ENCODE measurements around the gene DBNDD1. TPM values are rescaled to one million over a fixed set of nuclear protein-coding genes. Genes with fewer than 3 reads are reported as not detected.

Gene DBNDD1
- total RNA-seq, 2 experiments from 2014 or later = 0.60 to 0.67 TPM

DNA sequence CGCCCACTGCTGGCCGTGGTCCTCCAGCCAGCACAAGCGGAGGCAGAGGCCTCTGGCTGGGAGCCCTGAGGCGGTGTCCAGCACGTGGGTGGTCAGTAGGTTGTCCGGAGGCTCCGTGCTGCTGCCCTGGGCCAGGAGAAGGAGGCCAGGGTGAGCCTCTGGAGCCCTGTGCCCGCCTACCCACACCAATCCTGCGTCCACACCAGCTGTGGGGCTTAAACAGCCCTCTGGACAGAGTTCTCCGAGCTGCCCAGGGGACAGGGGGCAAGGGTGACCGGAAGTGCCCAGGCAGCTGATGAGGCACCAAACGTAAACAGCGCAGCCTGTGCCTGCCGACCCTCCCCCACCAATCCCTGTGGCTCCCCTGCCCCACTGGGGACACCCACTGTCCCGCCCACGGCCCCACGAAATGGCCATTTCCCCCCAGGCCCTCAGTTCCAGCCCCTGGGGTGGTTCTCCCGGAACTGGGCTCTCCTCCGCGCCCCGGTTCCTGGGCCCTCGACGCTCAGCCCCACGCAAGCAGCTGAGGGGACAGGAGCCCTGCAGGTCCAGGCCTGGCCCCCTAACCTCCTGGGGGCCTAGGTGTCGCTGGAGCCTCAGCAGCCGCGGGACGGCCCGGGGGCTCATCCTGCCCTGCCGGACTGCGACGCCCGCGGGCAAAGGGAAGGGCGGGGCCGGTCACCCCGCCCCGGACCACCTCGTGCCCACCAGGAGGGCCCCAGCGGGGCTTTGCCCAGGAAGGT is 27.9 kb upstream of the DBNDD1 start:
- CTCF ChIA-PET = no interaction called here
- no peaks in the 10 kb centered on the region for H3K9me3 Mint-ChIP-seq
- peaks cover 8% of the 10 kb centered on the region for H3K4me1 Mint-ChIP-seq (ENCODE audit: low read depth)
- H3K36me3 Mint-ChIP-seq (ENCODE audit: low read depth) = peaks cover 7% of the 10 kb centered on the region
- no peak overlapping the region for H3K27ac Mint-ChIP-seq
- H3K4me3 Mint-ChIP-seq = no peak overlapping the region
- intact Hi-C loops (cut with micrococcal nuclease) = no loop called here
- peaks cover 9% of the 10 kb centered on the region for H3K27me3 Mint-ChIP-seq (ENCODE audit: low read depth)
- no peak for DNase-seq

DNA sequence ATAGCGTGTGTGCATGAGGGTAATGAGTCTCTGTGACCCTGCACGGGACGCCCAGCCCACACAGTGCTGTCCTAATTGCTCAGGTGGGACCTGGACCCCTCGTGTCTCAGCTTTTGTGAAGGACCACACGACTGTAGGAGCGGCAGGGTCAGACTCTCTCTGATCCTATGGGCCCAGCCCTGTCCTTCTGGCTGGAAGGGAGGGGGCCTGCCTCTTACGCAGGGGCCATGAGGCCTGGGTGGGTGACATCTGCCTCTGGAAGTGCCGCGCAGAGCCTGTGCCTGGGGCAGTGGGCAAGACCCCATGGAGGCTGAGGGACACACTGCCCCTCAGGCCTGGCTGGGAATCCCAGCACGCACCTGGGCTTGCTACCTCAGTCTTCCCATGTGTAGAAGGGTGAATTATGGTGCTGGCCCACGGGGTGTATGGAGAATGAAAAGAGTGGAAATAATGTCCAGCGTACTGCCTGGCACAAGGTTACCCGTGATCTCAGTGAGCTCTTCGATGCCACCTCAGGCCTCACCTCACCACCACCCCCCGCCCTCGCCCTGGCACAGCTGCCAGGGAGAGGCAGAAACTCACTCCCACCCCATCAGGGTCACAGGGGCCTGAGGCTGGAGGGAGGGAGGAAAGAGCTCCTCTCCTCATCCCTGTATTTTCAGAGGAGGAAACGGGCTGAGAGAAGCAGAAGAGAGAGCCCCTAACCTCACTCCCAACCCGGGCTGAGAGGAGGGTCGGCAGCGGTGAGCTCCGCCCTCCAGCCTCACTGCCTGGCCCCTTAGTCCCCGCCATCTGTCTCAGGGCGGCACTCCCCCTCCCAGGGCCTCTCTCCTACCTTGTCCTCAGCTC is 27.1 kb upstream of the DBNDD1 start:
- DNase-seq = no peak
- CTCF ChIA-PET = no interaction called here
- Mint-ChIP-seq H3K27ac (no peak overlapping the region), H3K9me3 (no peaks in the 10 kb centered on the region), H3K4me3 (no peak overlapping the region), H3K4me1 (ENCODE audit: low read depth) (peaks cover 8% of the 10 kb centered on the region), H3K27me3 (ENCODE audit: low read depth) (peaks cover 9% of the 10 kb centered on the region), H3K36me3 (ENCODE audit: low read depth) (peaks cover 7% of the 10 kb centered on the region)
- intact Hi-C loops (cut with micrococcal nuclease) = no loop called here

DNA sequence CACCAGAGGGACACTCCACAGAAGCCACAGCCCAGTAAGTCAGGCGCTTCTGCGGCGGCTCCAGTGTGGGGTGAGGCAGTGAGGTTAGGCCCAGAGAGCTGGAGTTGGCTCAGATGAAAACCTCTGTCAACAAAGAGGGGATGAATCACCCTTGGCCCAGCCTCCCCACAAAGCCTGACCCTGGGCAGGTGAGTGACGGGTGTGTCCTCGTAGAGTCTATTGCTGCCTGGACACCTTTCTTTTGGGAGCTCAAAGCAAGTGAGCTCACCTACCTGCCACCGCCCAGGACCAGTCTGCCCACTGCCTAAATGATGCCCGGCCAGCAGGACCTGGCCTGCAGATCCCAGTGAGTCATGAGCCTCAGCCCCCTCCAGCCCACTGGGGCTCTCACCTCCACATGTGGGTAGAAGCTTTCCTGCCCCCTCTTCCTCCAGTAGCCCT is 24.9 kb upstream of the DBNDD1 start:
- Mint-ChIP-seq H3K4me1 (ENCODE audit: low read depth) (peaks cover 8% of the 10 kb centered on the region), H3K9me3 (no peaks in the 10 kb centered on the region), H3K36me3 (ENCODE audit: low read depth) (peaks cover 11% of the 10 kb centered on the region), H3K27me3 (ENCODE audit: low read depth) (peaks cover 9% of the 10 kb centered on the region), H3K4me3 (no peak overlapping the region), H3K27ac (no peak overlapping the region)
- no peak for DNase-seq
- CTCF ChIA-PET = no interaction called here
- intact Hi-C loops (cut with micrococcal nuclease) = no loop called here

DNA sequence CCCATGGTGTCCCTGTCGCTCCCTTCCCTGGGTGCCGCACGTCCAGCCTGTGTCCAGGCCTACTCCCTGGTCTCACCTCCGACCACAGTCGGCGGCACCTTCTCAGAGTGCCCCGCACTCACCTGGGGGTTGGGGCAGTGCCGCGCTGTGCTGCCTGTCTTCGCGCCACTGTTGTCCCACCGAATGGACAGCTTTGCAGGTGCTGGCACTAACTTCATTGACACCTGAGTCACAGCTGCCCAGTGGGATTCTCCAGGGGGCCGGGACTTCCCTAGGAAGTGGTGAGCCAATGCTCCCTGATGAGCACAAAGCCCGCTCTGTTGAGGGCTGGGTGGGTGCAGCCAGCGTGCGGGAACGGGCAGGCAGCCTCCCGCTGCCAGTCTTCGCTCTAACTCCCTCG is 24.3 kb upstream of the DBNDD1 start:
- Mint-ChIP-seq H3K27me3 (ENCODE audit: low read depth) (peaks cover 9% of the 10 kb centered on the region), H3K27ac (no peak overlapping the region), H3K9me3 (no peaks in the 10 kb centered on the region), H3K4me3 (no peak overlapping the region), H3K4me1 (ENCODE audit: low read depth) (peaks cover 7% of the 10 kb centered on the region), H3K36me3 (ENCODE audit: low read depth) (peaks cover 11% of the 10 kb centered on the region)
- DNase-seq = no peak
- CTCF ChIA-PET = no interaction called here
- intact Hi-C loops (cut with micrococcal nuclease) = no loop called here

DNA sequence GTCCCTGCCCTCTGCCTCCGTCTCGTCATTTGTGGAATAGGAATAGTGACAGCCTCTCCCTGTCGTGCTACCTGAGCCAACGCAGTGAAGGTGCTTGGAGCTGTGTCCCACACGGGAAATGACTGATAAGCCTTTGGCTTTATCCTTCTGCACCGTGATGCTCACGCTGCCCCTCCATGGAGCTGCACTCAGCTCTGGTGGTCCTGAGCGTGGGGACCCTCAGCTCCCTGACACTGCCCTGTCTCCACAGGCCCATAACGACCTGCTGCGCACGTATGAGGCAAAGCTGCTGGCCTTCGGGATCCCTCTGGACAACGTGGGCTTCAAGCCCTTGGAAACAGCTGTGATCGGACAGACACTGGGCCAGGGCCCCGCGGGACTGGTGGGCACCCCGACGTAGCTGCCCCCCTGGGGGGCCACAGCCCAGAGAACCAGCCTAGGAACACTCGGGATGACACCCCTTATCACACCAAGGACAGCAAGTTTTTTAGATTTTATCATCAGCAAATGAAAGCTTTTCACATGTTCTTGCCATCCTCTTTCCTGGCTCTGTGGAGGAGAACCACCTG is 23.8 kb upstream of the DBNDD1 start:
- peaks cover 11% of the 10 kb centered on the region for H3K36me3 Mint-ChIP-seq (ENCODE audit: low read depth)
- no peak overlapping the region for H3K27ac Mint-ChIP-seq
- peaks cover 9% of the 10 kb centered on the region for H3K27me3 Mint-ChIP-seq (ENCODE audit: low read depth)
- H3K4me1 Mint-ChIP-seq (ENCODE audit: low read depth) = peaks cover 4% of the 10 kb centered on the region
- CTCF ChIA-PET = no interaction called here
- DNase-seq = no peak
- intact Hi-C loops (cut with micrococcal nuclease) = no loop called here
- no peaks in the 10 kb centered on the region for H3K9me3 Mint-ChIP-seq
- H3K4me3 Mint-ChIP-seq = no peak overlapping the region

DNA sequence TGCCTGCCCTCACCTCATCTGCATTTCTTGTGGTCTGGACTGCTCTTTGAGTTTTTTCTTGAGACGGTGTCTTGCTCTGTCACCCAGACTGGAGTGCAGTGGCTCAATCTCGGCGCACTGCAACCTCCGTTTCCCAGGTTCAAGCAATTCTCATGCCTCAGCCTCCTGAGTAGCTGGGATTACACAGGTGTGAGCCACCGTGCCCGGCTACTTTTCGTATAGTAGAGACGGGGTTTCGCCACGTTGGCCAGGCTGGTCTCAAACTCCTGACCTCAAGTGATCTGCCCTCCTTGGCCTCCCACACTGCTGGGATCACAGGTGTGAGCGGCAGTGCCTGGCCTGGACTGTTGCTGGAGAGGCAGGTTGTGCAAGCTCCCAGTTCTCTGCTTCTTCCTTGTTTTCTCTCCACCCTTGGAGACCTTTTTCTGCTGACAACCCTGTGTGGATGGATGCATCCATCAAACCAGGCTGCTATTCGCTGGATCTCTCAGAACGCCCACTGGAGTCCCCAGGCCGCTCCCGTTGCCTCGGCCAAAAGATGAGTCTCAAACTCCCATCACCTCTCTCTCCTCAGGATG is 22.7 kb upstream of the DBNDD1 start:
- Mint-ChIP-seq H3K36me3 (ENCODE audit: low read depth) (peaks cover 11% of the 10 kb centered on the region), H3K9me3 (no peaks in the 10 kb centered on the region), H3K4me1 (ENCODE audit: low read depth) (peaks cover 4% of the 10 kb centered on the region), H3K27me3 (ENCODE audit: low read depth) (peaks cover 9% of the 10 kb centered on the region), H3K4me3 (no peak overlapping the region), H3K27ac (no peak overlapping the region)
- DNase-seq = no peak
- CTCF ChIA-PET = no interaction called here
- intact Hi-C loops (cut with micrococcal nuclease) = no loop called here

DNA sequence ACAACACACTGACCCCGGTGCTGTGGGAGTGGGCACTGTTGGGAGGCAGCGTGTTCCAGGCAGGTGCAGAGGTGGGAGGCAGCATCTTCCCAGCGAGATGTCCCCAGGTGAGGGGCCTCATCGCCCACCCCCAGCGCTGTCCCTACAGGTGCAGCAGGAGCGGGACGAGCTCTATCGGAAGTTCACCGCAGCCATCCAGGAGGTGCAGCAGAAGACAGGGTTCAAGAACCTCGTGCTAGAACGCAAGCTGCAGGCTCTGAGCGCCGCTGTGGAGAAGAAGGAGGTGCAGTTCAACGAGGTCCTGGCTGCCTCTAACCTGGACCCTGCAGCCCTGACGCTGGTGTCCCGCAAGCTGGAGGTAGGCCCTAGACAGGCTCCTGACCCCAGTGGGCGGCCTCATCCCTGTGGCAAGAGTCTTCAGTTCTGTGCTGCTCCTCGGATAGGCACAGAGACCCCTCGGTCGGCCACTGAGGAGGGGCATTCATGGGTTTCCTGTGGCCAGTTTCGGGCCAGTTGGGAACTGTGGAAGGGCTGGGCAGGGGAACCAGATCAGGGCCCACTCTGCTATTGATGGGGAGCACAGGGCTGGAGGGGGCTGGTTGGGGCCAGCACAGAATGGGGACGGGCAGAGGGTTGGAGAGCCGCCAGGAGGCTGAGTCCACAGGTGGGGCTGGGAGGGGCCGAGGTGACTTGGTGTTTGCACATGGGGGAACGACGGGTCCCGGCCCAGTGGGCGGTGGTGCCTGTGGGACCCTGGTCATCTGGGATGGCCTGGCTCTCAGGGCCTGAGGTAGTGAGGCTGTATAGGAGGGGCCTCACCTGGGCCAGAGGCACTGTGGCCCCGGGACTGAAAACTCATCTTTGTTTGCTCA is 21.1 kb upstream of the DBNDD1 start:
- no peak for DNase-seq
- Mint-ChIP-seq H3K9me3 (no peaks in the 10 kb centered on the region), H3K27me3 (ENCODE audit: low read depth) (no peaks in the 10 kb centered on the region), H3K4me3 (no peak overlapping the region), H3K4me1 (ENCODE audit: low read depth) (no peaks in the 10 kb centered on the region), H3K27ac (no peak overlapping the region), H3K36me3 (ENCODE audit: low read depth) (peaks cover 11% of the 10 kb centered on the region)
- CTCF ChIA-PET = no interaction called here
- intact Hi-C loops (cut with micrococcal nuclease) = no loop called here

DNA sequence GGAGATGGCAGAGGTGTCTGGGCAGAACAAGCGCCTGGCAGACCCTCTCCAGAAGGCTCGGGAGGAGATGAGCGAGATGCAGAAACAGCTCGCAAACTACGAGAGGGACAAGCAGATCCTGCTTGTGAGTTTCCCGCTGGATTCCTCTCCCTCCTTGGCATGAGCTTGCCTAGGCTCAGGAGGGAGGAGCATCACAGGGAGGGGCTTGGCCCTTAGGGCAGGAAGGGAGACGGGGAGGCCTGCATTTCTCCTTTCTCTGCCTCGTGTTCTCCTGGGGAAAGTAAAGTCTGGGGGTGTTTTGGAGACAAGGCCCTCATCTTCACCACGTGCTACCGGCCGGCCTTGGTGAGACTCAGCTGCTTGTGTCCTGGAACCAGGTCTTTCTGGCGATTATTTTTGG is 18.0 kb upstream of the DBNDD1 start:
- intact Hi-C loops (cut with micrococcal nuclease) = no loop called here
- Mint-ChIP-seq H3K4me3 (no peak overlapping the region), H3K9me3 (no peaks in the 10 kb centered on the region), H3K36me3 (ENCODE audit: low read depth) (peaks cover 13% of the 10 kb centered on the region), H3K27ac (no peak overlapping the region), H3K4me1 (ENCODE audit: low read depth) (no peaks in the 10 kb centered on the region), H3K27me3 (ENCODE audit: low read depth) (no peaks in the 10 kb centered on the region)
- no peak for DNase-seq
- CTCF ChIA-PET = no interaction called here

DNA sequence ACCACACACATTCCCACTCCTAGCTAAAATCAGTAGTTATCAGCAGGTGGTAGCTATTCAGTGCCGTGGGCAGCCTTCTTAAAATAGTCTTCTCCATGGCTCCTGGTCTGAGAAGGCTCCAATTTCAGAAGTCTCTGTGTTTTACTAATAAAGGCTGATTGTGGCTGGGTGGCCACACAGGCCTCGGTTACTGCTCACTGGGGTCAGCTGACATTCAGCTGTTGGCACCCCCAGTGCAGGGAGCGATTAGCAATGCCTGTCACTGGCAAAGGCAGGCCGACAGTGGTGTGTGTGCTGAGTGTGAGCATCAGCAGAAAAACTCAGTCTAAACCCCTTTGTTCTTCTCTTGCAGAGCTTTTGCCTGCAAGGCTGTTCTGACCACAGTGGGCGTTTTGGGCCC is 16.6 kb upstream of the DBNDD1 start:
- CTCF ChIA-PET = interaction anchor here (0.8 kb wide), 1 partner anchor 10 kb away, joined by 3 read pairs; no protein-coding TSS in a partner anchor
- no peak for DNase-seq
- intact Hi-C loops (cut with micrococcal nuclease) = no loop called here
- H3K4me3 Mint-ChIP-seq = no peak overlapping the region
- H3K27me3 Mint-ChIP-seq (ENCODE audit: low read depth) = no peaks in the 10 kb centered on the region
- peaks cover 21% of the 10 kb centered on the region for H3K36me3 Mint-ChIP-seq (ENCODE audit: low read depth)
- H3K4me1 Mint-ChIP-seq (ENCODE audit: low read depth) = no peaks in the 10 kb centered on the region
- H3K27ac Mint-ChIP-seq = no peak overlapping the region
- peaks cover 5% of the 10 kb centered on the region for H3K9me3 Mint-ChIP-seq

DNA sequence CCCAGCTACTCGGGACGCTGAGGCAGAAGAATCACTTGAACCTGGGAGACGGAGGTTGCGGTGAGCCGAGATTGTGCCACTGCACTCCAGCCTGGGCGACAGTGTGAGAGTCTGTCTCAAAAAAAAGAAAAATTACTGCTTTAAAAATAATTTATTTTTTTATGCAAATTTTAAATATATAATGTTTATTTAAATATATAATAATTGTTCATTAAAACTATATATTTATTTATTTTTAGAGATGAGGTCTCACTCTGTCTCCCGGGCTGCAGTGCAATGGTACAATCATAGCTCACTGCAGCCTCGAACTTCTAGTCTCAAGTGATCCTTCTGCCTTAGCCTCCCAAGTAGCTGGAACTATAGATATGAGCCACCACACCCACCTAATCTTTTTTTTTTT is 15.2 kb upstream of the DBNDD1 start:
- H3K4me3 Mint-ChIP-seq = no peak overlapping the region
- DNase-seq = no peak
- CTCF ChIA-PET = interaction anchor here (0.7 kb wide), 1 partner anchor 19 kb away, joined by 3 read pairs; no protein-coding TSS in a partner anchor
- no peaks in the 10 kb centered on the region for H3K27me3 Mint-ChIP-seq (ENCODE audit: low read depth)
- H3K27ac Mint-ChIP-seq = no peak overlapping the region
- intact Hi-C loops (cut with micrococcal nuclease) = no loop called here
- no peaks in the 10 kb centered on the region for H3K4me1 Mint-ChIP-seq (ENCODE audit: low read depth)
- H3K9me3 Mint-ChIP-seq = peaks cover 5% of the 10 kb centered on the region
- H3K36me3 Mint-ChIP-seq (ENCODE audit: low read depth) = peaks cover 17% of the 10 kb centered on the region

DNA sequence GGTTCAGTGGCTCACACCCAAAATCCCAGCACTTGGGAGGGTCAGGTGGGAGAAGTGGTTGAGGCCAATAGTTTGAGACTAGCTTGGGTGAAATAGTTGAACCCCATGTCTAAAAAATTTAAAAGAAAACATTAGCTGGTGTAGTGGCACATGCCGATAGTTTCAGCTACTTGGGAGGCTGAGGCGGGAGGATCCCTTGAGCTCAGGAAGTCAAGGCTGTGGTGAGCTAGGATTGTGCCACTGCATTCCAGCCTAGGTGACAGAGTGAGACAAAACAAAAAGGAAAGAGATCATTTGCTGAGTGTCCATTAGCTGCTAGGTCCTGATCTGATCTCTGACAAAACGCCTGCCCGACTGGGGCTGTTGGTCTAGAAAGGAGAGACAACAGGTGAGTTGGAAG is 14.1 kb upstream of the DBNDD1 start:
- Mint-ChIP-seq H3K4me3 (no peak overlapping the region), H3K27ac (no peak overlapping the region), H3K36me3 (ENCODE audit: low read depth) (peaks cover 20% of the 10 kb centered on the region), H3K27me3 (ENCODE audit: low read depth) (no peaks in the 10 kb centered on the region), H3K4me1 (ENCODE audit: low read depth) (no peaks in the 10 kb centered on the region), H3K9me3 (peaks cover 5% of the 10 kb centered on the region)
- CTCF ChIA-PET = no interaction called here
- intact Hi-C loops (cut with micrococcal nuclease) = no loop called here
- DNase-seq = no peak

All from activated naive CD4-positive, alpha-beta T cell treated with anti-CD3 and anti-CD28 coated beads for 36 hours (primary cell).